Activated T-cell treated with anti-CD3 and anti-CD28 coated beads for 4 hours (primary cell): ENCODE results near the gene CHN1.

ENCODE experiments used
- DNase-seq: peaks from one replicate; pipeline ENCODE4 v3.0.0-alpha.2; 2020

The CHN1 gene, protein sequence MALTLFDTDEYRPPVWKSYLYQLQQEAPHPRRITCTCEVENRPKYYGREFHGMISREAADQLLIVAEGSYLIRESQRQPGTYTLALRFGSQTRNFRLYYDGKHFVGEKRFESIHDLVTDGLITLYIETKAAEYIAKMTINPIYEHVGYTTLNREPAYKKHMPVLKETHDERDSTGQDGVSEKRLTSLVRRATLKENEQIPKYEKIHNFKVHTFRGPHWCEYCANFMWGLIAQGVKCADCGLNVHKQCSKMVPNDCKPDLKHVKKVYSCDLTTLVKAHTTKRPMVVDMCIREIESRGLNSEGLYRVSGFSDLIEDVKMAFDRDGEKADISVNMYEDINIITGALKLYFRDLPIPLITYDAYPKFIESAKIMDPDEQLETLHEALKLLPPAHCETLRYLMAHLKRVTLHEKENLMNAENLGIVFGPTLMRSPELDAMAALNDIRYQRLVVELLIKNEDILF

GRCh38 chr2:175004980-175005732 is at the start of gene CHN1:
Gene CHN1, minus strand, starts transcription at chr2:175005381. Its CDS starts 469 bp downstream, at chr2:175004912.
- peak; percentile 41 for DNase-seq

DNA sequence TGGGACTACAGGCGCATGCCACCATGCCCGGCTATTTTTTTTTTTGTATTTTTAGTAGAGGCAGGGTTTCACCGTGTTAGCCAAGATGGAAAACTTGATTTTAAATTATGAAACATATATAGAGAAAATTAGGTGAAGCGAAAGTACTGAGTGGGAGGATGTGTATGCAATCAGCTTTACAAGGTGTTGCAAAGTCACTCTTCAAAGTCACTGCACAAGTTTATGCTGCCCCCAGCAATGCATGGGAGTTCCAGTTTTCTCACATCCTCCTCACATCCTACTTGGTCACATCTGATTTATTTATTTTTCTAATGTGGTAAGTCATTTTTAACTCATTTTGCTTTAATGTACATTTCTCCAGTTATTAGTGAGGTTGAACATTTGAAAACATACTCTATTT is 49.2 kb upstream of the CHN1 start:
- no peak for DNase-seq

GRCh38 chr2:175049661-175050060 is 44.5 kb upstream of the CHN1 start:
- no peak for DNase-seq

DNA sequence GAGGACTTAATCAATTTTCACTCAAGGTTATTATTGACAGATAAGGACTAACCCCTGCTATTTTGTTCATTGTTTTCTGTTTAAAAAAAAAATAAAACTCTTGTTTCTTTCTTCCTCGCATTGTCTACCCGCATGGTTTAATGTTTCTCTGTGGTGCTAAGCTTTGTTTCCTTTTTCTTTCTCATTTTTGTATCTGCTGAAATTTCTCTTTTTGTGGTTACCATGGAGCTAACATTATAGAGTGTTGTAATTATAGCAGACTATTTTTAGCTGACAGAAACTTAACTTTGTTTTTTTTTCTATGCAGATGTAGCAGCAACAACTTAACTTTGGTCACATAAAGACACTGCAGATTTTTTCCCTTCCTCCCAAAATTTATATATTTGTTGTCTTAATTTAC is 43.1 kb upstream of the CHN1 start:
- DNase-seq, result no peak

DNA sequence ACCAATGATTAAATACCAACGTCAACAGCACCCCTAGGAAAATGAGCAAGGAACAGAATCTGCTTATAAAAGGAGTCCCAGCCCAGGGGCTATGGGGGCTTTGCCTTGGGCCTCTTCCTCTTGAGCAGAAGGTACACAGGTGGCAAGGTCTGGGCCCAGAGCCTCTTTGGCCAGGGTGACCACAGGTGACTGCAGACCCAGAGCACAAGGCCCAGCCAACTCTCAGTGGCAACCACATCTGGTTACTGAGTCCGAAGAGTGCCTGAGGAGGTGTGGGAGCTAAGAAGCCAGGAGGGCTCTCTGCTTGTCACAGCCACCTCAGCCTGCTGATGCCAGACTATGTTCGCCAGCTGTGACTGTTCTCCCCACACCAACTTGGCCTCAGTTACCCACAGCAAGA is 34.3 kb upstream of the CHN1 start:
- DNase-seq, result no peak

- no peak for DNase-seq
These were observed 33.9 kb upstream of the CHN1 start for GRCh38 chr2:175039031-175039430.

DNA sequence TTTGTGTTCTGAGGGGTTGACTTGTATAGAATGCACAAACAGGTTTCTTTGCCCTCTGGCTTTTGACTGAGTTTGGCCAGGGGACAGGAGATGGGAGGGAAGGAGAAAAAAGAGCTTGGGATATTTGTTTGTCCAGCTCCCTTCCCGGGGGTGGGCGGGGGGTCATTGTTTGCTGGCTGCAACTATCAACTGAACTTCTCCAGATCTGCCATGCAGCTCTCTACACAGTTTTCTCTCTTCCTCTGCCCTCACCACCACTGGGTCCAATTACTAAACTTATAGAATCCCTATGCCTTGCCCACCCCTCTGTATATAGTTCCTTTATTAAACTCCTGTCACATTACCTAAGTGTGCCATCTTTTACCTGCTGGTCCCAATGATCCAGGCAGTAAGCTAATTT is 32.8 kb upstream of the CHN1 start:
- DNase-seq, result no peak

DNA sequence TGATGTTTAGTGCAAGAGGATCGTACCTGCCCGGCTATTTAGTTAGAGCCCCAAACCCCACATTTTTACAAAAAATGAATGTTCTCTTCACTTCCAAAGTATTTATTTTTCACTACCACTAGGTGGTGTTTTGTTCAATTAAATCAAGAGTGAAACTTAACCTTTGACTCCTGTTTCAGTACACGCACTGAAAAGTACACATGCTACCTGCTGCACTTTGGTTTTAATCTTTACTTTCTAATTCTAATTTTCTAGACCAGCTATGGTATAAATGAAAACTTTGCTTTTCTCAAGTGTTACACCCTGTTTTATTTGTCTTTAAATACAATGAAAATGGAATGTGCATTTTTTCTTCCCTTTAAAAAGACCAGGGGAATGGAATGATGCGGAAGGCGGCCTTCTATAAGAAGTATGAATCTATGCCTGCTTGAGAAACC is 31.4 kb upstream of the CHN1 start:
- no peak for DNase-seq

DNA sequence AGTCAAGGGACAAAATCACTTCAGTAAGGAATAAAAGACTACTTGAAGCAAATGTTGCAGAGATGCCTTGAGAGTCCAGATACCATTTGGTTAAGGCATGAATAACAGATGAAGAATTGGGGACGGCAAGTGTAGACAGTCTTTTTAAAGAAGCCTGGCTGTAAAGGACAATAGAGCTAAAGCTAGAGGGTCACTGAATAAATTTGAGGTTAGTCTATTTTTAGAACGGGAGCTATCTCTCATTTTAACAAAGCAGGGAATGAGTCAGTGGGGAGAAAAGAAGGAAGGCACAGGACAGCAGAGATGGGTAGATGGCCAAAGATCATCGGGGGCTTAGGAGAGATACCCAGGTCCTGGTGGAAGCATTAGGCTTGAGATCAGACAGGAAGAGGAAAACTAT is 30.6 kb upstream of the CHN1 start:
- DNase-seq, result no peak

DNA sequence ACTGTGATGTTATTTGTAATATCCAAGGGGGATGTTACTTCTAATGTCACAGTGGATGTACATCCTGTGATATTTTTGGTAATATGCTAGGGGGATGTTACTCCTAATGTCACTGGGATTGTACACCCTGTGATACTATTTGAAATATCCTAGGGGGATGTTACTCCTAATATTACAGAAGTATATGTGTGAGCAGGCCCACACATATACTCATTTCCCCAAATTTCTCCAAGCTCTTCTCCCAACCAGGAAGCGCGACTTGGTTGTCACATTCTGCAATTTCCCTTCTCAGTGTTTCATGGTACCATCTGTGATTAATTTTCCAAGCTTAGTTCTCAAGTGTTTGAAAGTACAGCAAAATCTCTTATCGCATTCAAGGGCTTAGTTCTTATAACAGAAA is 29.5 kb upstream of the CHN1 start:
- DNase-seq, result no peak

GRCh38 chr2:175030380-175031271 is 25.4 kb upstream of the CHN1 start:
- DNase-seq, result no peak

GRCh38 chr2:175027755-175028154 is 22.6 kb upstream of the CHN1 start:
- DNase-seq, result no peak

DNA sequence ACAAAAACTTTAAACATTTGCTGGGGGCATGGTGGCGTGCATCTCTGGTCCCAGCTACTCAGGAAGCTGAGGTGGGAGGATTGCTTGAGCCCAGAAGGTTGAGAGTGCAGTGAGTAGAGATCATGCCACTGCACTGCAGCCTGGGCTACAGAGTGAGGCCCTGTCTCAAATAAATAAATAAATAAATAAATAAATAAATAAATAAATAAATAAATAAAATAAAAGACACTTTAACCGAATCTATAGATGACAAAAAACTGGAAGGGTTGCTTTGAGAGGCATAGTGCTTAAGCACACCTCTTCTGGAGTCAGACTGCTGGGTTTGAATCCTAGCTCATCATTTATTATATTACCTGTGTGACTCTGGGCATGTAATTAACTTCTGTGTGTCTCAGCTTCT is 21.2 kb upstream of the CHN1 start:
- no peak for DNase-seq

DNA sequence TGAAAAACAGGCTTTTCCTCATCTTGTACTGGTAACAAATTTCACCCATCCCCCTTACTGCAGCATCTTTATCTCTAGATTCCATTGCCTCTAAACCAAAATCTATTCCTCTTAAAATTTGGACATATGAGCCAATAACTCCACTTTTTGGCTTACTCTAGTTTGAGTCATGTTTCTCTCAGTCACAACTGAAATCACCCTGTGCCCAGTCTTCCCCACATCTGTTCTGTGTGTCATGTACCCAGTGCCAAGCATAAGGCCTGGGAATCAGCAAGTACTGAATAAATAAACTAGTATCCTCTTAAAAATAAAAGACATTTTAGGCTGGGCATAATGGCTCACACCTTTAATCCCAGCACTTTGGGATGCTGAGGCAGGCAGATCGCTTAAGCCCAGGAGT is 20.8 kb upstream of the CHN1 start:
- DNase-seq, result no peak

GRCh38 chr2:175025233-175025632 is 20.1 kb upstream of the CHN1 start:
- no peak for DNase-seq

DNA sequence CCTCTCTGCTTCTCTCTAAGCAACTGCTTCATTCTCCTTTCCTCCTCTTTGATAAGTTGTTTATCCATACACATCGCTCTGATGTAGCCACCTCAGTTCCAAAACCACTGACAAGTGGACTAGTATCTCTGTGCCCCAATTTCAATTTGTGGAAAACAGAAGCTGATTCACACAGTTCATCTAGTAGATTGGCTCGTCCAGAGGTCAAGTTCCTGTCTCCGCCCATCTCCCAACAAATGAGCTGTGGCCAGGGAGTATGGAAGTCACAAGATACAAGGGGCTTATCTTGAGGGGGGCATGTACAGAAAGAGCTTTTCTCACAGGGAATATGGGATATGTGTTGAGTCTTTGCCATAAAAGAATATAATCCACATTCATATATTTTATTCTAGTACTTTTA is 17.7 kb upstream of the CHN1 start:
- DNase-seq, result no peak

GRCh38 chr2:175019566-175020327 is 14.6 kb upstream of the CHN1 start:
- DNase-seq, result no peak

- no peak for DNase-seq
These were observed 12.6 kb upstream of the CHN1 start for GRCh38 chr2:175017618-175018414.

DNA sequence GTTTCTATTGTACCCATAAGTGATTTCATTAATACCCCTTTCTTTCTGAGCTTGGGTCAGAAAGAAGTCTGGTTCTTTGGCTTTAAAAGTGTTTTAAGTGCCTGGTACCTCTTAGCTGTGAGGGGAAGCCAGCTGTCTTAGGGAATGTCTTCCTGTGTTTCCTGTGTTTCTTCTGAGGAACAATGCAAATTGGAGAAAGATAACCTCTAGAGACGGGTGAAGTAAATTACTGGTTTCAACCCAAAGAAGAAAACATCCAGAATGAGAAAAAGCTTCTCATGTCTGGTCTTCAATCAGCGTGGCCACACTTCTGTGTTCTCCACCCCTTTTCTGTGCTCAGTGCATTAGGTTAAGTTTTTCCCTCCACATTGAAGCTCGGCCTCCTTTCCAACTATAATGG is 10.2 kb upstream of the CHN1 start:
- DNase-seq, result no peak

- no peak for DNase-seq
These were observed 7.3 kb upstream of the CHN1 start for GRCh38 chr2:175012516-175012915.

GRCh38 chr2:175011505-175011904 is 6.3 kb upstream of the CHN1 start:
- no peak for DNase-seq

GRCh38 chr2:175010848-175011254 is 5.7 kb upstream of the CHN1 start:
- no peak for DNase-seq
